Stomach (tissue), 9 donors: ENCODE measurements around the gene VPS4B. TPM values are rescaled to one million over a fixed set of nuclear protein-coding genes. Genes with fewer than 3 reads are reported as not detected.
A peak's percentile ranks its signal among the peaks of the same experiment; 100 is the strongest.

Source experiments
- DNase-seq, 2 donors: peaks; one replicate each; pipeline versions ENCODE4 v3.0.0 to v3.0.0-alpha.2; 2013 to 2019
- H3K27ac ChIP-seq, 5 donors: fragments of 200-600 bp in 4 of 5; sonication (generic) in 4 of 5; one replicate each; pipeline ENCODE4 v1.5.1; 2013 to 2019; ENCODE audit warnings: mild to moderate bottlenecking in 1 of 5, moderate library complexity in 1 of 5
- H3K27me3 ChIP-seq, 3 donors: fragments of 200-600 bp; sonication (generic); one replicate each; pipeline ENCODE4 v1.5.1; 2017 to 2019; ENCODE audit warnings: mixed run types in 1 of 3
- H3K36me3 ChIP-seq, 4 donors: fragments of 200-600 bp; sonication (generic); 1 replicate in 3 of 4; 2 replicates in 1 of 4; pipeline ENCODE4 v1.5.1; 2016 to 2019
- H3K4me1 ChIP-seq, 4 donors: fragments of 200-600 bp; sonication (generic); one replicate each; pipeline ENCODE4 v1.5.1; 2016 to 2019
- H3K4me3 ChIP-seq, 4 donors: fragments of 200-600 bp; sonication (generic) in 3 of 4; one replicate each; pipeline ENCODE4 v1.5.1; 2016 to 2019; ENCODE audit warnings: mild to moderate bottlenecking in 1 of 4
- H3K9me3 ChIP-seq, 4 donors: fragments of 200-600 bp; sonication (generic); one replicate each; pipeline ENCODE4 v1.5.1; 2016 to 2019
- EP300 ChIP-seq: sonication (generic); formaldehyde crosslinking; IDR thresholded peaks from one replicate; pipeline ENCODE4 v1.6.1; 2017; ENCODE audit warnings: antibody characterized with exemption
- POLR2A ChIP-seq, 4 donors: fragments of 450-650 bp; IDR thresholded peaks; one replicate each; pipeline ENCODE4 v1.6.1; 2016; ENCODE audit warnings: antibody characterized with exemption in 4 of 4, control low read depth in 2 of 4, mild to moderate bottlenecking in 1 of 4, moderate library complexity in 1 of 4
- POLR2AphosphoS5 ChIP-seq, 3 donors: sonication (generic); formaldehyde crosslinking; IDR thresholded peaks; one replicate each; pipeline ENCODE4 v1.6.1; 2016; ENCODE audit warnings: antibody characterized with exemption in 3 of 3
- WGBS, 5 donors: extraction: QIAGEN DNeasy Blood & Tissue Kit in 3 of 5; methylation state at CpG; one replicate each; pipeline versions ENCODE4 v1.1.5 to v1.1.7; 2013 to 2018; 5-methylcytosine and 5-hydroxymethylcytosine counted together
- intact Hi-C: fragments of 100-400 bp; cut with DNase I; formaldehyde crosslinking; loops from one replicate; pipeline ENCODE4 v1.15.1; 2023; ENCODE audit warnings: low total_unique reads
- polyA plus RNA-seq, 3 donors: library from polyadenylated mRNA; stranded (reverse); fragments of 200-250 nt; gene quantifications; one replicate each; pipeline ENCODE4 v1.2.3, GENCODE V29; 2013
- total RNA-seq, 5 donors: library from RNA; depleted of rRNA; stranded (reverse); fragments of >200 nt; gene quantifications; one replicate each; pipeline versions ENCODE4 v1.1.0 to v1.2.3, GENCODE V29; 2014 to 2016
- TF ChIP-seq, protein P1 (sequence below), 7 experiments: fragments of 450-650 bp in 4 of 7; fragments of 200-600 bp in 3 of 7; sonication (generic) in 3 of 7; IDR thresholded peaks; one replicate each; pipeline ENCODE4 v1.5.1; 2016 to 2019; ENCODE audit warnings: antibody characterized with exemption in 7 of 7, control low read depth in 2 of 7, mild to moderate bottlenecking in 1 of 7
- donor health status: healthy with polysubstance abuse.
- donor health status: Bipolar disorder and iron deficiency.
- donor health status: healthy.

VPS4B gene
- total and polyA plus RNA-seq, 8 donors: 11.3 to 108 (median 30.8) TPM

DNA sequence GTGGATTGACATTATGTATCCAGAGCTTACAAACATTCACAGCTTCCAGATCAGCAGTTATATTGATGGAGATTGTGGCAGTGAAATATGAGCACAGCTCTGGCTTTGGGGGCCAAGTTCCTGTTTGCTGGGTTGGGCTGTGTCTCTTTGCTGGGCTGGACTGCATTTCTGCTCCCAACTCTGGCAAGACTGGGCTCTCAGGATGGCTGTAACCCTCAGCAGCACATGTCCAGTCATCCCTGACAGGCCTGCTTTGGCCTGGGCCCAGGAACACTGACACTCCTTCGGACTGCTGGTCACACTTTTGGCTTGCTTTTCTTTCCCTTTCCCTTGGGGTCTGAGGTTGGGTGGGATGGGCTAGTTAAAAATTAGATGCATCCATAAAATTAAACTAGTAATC is 17.9 kb upstream of the VPS4B start:
- intact Hi-C loops: loop anchor here (5.0 kb wide), 1 partner anchor 423 kb away; no protein-coding TSS in a partner anchor
- TF ChIP-seq POLR2AphosphoS5 (IDR thresholded peaks at IDR 0.05) (no peak), EP300 (no peak)
- peaks cover 0 to 7% (median 2%) of the 10 kb centered on the region in 4 donors for H3K4me1 ChIP-seq
- 14 to 59% (median 52%) methylated on average over 1 of the region's 1 CpG for WGBS, 5 donors
- H3K36me3 ChIP-seq: no peaks in the 10 kb centered on the region
- no peaks in the 10 kb centered on the region for H3K9me3 ChIP-seq
- H3K27me3 ChIP-seq: no peaks in the 10 kb centered on the region
- H3K4me3 ChIP-seq: no peak overlapping the region
- H3K27ac ChIP-seq: no peak overlapping the region
- DNase-seq: no peak

DNA sequence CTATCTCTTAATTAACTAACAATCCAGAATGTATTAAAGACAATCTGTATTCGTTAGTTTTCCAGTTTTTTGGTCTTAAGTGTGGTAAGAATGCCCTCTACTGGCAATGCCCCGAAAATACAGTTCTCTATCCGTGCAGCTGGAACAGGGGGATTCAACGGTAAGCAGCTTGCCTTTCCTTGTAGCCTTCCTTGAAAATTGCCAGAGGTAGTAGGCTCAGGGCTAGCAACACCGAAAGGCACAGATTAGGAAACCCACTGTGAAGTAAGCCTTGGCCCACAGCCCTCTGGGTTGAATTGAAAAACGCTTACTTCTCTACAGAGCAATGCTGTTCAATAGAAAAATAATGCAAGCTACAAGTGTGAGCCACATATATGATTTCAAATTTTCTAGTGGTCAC is 17.1 kb upstream of the VPS4B start:
- peak; percentile 39 to 82 for DNase-seq
- TF ChIP-seq POLR2AphosphoS5 (IDR thresholded peaks at IDR 0.05): no peak
- TF ChIP-seq, protein P1, sequence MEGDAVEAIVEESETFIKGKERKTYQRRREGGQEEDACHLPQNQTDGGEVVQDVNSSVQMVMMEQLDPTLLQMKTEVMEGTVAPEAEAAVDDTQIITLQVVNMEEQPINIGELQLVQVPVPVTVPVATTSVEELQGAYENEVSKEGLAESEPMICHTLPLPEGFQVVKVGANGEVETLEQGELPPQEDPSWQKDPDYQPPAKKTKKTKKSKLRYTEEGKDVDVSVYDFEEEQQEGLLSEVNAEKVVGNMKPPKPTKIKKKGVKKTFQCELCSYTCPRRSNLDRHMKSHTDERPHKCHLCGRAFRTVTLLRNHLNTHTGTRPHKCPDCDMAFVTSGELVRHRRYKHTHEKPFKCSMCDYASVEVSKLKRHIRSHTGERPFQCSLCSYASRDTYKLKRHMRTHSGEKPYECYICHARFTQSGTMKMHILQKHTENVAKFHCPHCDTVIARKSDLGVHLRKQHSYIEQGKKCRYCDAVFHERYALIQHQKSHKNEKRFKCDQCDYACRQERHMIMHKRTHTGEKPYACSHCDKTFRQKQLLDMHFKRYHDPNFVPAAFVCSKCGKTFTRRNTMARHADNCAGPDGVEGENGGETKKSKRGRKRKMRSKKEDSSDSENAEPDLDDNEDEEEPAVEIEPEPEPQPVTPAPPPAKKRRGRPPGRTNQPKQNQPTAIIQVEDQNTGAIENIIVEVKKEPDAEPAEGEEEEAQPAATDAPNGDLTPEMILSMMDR (IDR thresholded peaks at IDR 0.05): peak in 5 of 7 experiments; percentile 31 to 75 (median 72)

DNA sequence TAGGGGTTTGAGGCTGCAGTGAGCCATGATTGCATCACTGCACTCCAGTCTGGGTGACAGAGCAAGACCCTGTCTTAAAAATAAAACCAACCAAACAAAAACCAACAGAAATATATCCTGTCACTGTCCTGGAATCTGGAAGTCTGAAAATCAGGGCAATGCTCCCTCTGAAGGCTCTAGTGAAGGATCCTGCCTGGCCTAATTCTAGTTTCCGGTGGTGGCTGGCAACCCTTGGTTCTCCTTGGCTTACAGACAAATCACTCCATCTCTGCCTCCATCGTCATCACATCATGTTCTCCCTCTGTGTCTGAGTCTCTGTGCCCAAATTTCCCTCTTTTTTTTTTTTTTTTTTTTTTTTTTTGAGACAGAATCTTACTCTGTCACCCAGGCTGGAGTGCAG is 15.9 kb upstream of the VPS4B start:
- no peaks in the 10 kb centered on the region for H3K36me3 ChIP-seq
- H3K27me3 ChIP-seq: no peaks in the 10 kb centered on the region
- WGBS, 5 donors: 74 to 89% (median 80%) methylated on average over 2 of the region's 2 CpGs
- intact Hi-C loops: no loop called here
- no peaks in the 10 kb centered on the region for H3K9me3 ChIP-seq
- H3K4me1 ChIP-seq: peaks cover 0 to 7% (median 2%) of the 10 kb centered on the region in 4 donors
- TF ChIP-seq EP300 (no peak), POLR2AphosphoS5 (IDR thresholded peaks at IDR 0.05) (no peak), POLR2A (IDR thresholded peaks at IDR 0.05) (no peak)
- TF ChIP-seq, protein P1 (IDR thresholded peaks at IDR 0.05): no peak
- no peak overlapping the region for H3K27ac ChIP-seq
- no peak overlapping the region for H3K4me3 ChIP-seq
- no peak for DNase-seq

More for the DNA sequence above, 17.1 kb upstream of the VPS4B start:
- H3K36me3 ChIP-seq: no peaks in the 10 kb centered on the region
- intact Hi-C loops: no loop called here
- 2 to 6% (median 4%) methylated on average over 6 of the region's 6 CpGs for WGBS, 5 donors
- no peak overlapping the region for H3K27ac ChIP-seq
- H3K27me3 ChIP-seq: no peaks in the 10 kb centered on the region
- no peak overlapping the region for H3K4me3 ChIP-seq
- no peaks in the 10 kb centered on the region for H3K9me3 ChIP-seq
- peaks cover 0 to 7% (median 2%) of the 10 kb centered on the region in 4 donors for H3K4me1 ChIP-seq

DNA sequence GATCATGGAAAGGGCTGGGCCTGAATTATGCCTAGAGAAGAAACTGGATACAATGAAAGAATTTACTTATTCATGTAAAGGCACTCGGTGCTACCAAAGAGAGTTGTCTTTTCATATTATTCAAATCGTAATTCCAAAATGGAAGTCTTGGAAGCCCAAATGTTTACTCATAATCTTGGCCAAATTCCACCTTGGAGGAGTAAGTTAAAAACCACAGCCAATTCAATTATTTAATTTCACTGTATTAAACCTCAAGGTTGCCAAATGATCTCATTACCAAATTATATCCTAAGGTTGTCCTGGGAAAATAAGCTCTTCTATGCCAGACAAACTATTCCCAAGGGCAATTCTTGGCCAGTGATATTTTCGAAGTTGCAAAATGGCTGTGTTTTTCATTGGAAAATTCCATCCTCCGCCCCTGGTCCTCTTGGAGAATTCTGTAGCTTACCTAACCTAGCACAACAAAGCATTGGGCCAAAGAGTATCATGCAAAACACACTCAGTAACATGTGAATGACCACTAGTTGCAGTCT is 11.1 kb upstream of the VPS4B start:
- WGBS, 5 donors: 45 to 67% (median 53%) methylated on average over 4 of the region's 4 CpGs
- peak in 1 of 2 donors; percentile 37 for DNase-seq
- no peaks in the 10 kb centered on the region for H3K36me3 ChIP-seq
- no peak overlapping the region for H3K27ac ChIP-seq
- intact Hi-C loops: no loop called here
- TF ChIP-seq, protein P1 (IDR thresholded peaks at IDR 0.05): no peak
- TF ChIP-seq POLR2AphosphoS5 (IDR thresholded peaks at IDR 0.05) (no peak), EP300 (no peak), POLR2A (IDR thresholded peaks at IDR 0.05) (no peak)
- no peak overlapping the region for H3K4me3 ChIP-seq
- no peaks in the 10 kb centered on the region for H3K9me3 ChIP-seq
- no peaks in the 10 kb centered on the region for H3K4me1 ChIP-seq
- H3K27me3 ChIP-seq: no peaks in the 10 kb centered on the region

DNA sequence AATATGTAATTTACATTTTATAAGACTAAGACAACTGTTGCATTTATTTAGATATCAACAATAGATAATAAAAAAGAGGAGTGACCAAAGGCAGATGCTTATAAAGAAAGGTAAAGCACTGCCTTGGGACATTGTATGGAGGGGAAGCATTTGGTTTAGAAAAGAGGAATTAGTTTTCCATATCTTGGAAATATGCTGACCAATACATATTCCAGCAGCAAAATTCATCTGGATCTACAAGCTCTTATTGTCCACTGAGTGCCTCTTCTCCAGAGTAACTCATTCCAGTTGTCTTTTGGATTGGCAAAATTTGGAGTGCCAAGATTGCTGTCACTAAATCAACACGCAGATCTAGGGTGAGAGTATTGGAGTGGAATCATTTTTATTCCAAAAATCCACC is 8.9 kb upstream of the VPS4B start:
- H3K4me3 ChIP-seq: no peak overlapping the region
- intact Hi-C loops: no loop called here
- DNase-seq: no peak
- no peak overlapping the region for H3K27ac ChIP-seq
- no peak for TF ChIP-seq POLR2A (IDR thresholded peaks at IDR 0.05)
- TF ChIP-seq, protein P1 (IDR thresholded peaks at IDR 0.05): no peak
- TF ChIP-seq EP300: no peak
- TF ChIP-seq POLR2AphosphoS5 (IDR thresholded peaks at IDR 0.05): no peak
- WGBS, 5 donors: 50 to 83% (median 68%) methylated on average over 1 of the region's 1 CpG
- no peaks in the 10 kb centered on the region for H3K9me3 ChIP-seq
- H3K36me3 ChIP-seq: no peaks in the 10 kb centered on the region
- no peaks in the 10 kb centered on the region for H3K4me1 ChIP-seq
- no peaks in the 10 kb centered on the region for H3K27me3 ChIP-seq
